Spleen (tissue), 11 donors: Measurements from ENCODE around the gene SETDB2. TPM values are rescaled to one million over a fixed set of nuclear protein-coding genes. Genes with fewer than 3 reads are reported as not detected.

ENCODE experiments used
- DNase-seq: peaks from one replicate; pipeline ENCODE4 v3.0.0-alpha.2; 2020
- H3K27ac ChIP-seq, 8 donors: fragments of 200-600 bp; sonication (generic) in 7 of 8; 1 replicate in 4 of 8; 2 replicates in 4 of 8; pipeline versions ENCODE4 v1.5.0 to v1.8.0; 2016 to 2021; ENCODE audit warnings: inconsistent platforms in 4 of 8, mild to moderate bottlenecking in 4 of 8, moderate library complexity in 1 of 8
- H3K27me3 ChIP-seq, 7 donors: fragments of 200-600 bp; sonication (generic) in 6 of 7; replicated peaks in 1 of 7; 1 replicate in 4 of 7; 2 replicates in 3 of 7; pipeline versions ENCODE4 v1.5.0 to v1.8.0; 2016 to 2021; ENCODE audit warnings: inconsistent platforms in 3 of 7, mild to moderate bottlenecking in 1 of 7
- H3K36me3 ChIP-seq, 6 donors: fragments of 200-600 bp; sonication (generic) in 5 of 6; 1 replicate in 4 of 6; 2 replicates in 2 of 6; pipeline versions ENCODE4 v1.5.0 to v1.8.0; 2016 to 2021; ENCODE audit warnings: inconsistent platforms in 2 of 6
- H3K4me1 ChIP-seq, 6 donors: fragments of 200-600 bp; sonication (generic) in 5 of 6; 1 replicate in 3 of 6; 2 replicates in 3 of 6; pipeline versions ENCODE4 v1.5.0 to v1.8.0; 2016 to 2021; ENCODE audit warnings: inconsistent platforms in 3 of 6
- H3K4me3 ChIP-seq, 8 donors: fragments of 200-600 bp; sonication (generic) in 7 of 8; 1 replicate in 4 of 8; 2 replicates in 4 of 8; pipeline versions ENCODE4 v1.5.0 to v1.8.0; 2016 to 2021; ENCODE audit warnings: inconsistent platforms in 4 of 8, mild to moderate bottlenecking in 4 of 8, moderate library complexity in 2 of 8
- H3K9me3 ChIP-seq, 8 donors: fragments of 200-600 bp; sonication (generic) in 7 of 8; 1 replicate in 4 of 8; 2 replicates in 4 of 8; pipeline versions ENCODE4 v1.5.0 to v1.8.0; 2016 to 2021; ENCODE audit warnings: inconsistent platforms in 4 of 8
- CTCF ChIP-seq, 11 experiments: fragments of 200-600 bp in 7 of 11; fragments of 450-650 bp in 4 of 11; sonication (generic) in 4 of 11; IDR thresholded peaks in 8 of 11; conservative IDR thresholded peaks in 3 of 11; 1 replicate in 7 of 11; 2 replicates in 4 of 11; pipeline versions ENCODE4 v1.4.0 to v1.8.0; 2016 to 2021; ENCODE audit warnings: antibody characterized with exemption in 11 of 11, inconsistent platforms in 4 of 11, mild to moderate bottlenecking in 1 of 11
- POLR2A ChIP-seq, 3 donors: fragments of 450-650 bp; IDR thresholded peaks; one replicate each; pipeline ENCODE4 v1.5.1; 2017; ENCODE audit warnings: antibody characterized with exemption in 3 of 3, mild to moderate bottlenecking in 1 of 3
- POLR2AphosphoS5 ChIP-seq, 3 donors: sonication (generic); formaldehyde crosslinking; IDR thresholded peaks; one replicate each; pipeline ENCODE4 v1.5.1; 2017; ENCODE audit warnings: antibody characterized with exemption in 3 of 3
- WGBS, 5 donors: extraction: QIAGEN DNeasy Blood & Tissue Kit in 3 of 5; methylation state at CpG; one replicate each; pipeline versions ENCODE4 v1.1.5 to v1.1.7; 2013 to 2018; 5-methylcytosine and 5-hydroxymethylcytosine counted together
- intact Hi-C: fragments of 100-400 bp; cut with DNase I; formaldehyde crosslinking; loops from one replicate; pipeline ENCODE4 v1.15.0; 2023; ENCODE audit warnings: low total_unique reads
- polyA plus RNA-seq, 3 donors: library from polyadenylated mRNA; stranded (reverse); fragments of 200-250 nt; gene quantifications; one replicate each; pipeline ENCODE4 v1.2.1, GENCODE V29; 2013
- total RNA-seq, 7 donors: library from RNA; depleted of rRNA in 3 of 7; stranded (reverse); fragments of >200 nt in 3 of 7; fragmentation: NEBNext Ultra II Directional in 4 of 7; extraction: Animal tissue kit (Norgen Biotek cat#: 25700) in 4 of 7; gene quantifications; one replicate each; pipeline versions ENCODE4 v1.1.0 to v1.2.1, GENCODE V29; 2016 to 2021
- donor health status: healthy with polysubstance abuse.
- donor health status: DM: no; HTN: no; CAD: no; lungs with moderate emphysema.
- donor health status: DM: no; HTN: no; CAD: no.
- donor health status: Bipolar disorder and iron deficiency.
- donor health status: healthy.
- donor health status: DM: no; HTN: no; CAD: no.
- donor health status: DM: yes; HTN: yes; CAD: no.

Gene SETDB2
- total and polyA plus RNA-seq, 10 donors: 5.4 to 26.7 (median 20.0) TPM

- no peak for DNase-seq
- Histone ChIP-seq H3K4me3 (peak overlapping the region in 1 of 8 donors; percentile 85), H3K27me3 (no peaks in the 10 kb centered on the region), H3K36me3 (peaks cover 0 to 38% (median 2%) of the 10 kb centered on the region in 6 donors), H3K9me3 (no peaks in the 10 kb centered on the region), H3K27ac (peak overlapping the region; percentile 21 to 99 (median 96)), H3K4me1 (peaks cover 3 to 65% (median 36%) of the 10 kb centered on the region in 6 donors)
- no peak for TF ChIP-seq POLR2AphosphoS5 (IDR thresholded peaks at IDR 0.05)
- TF ChIP-seq CTCF (IDR thresholded peaks at IDR 0.05 in 8 of 11, conservative IDR thresholded peaks at IDR 0.05 in 3 of 11): no peak
- TF ChIP-seq POLR2A (IDR thresholded peaks at IDR 0.05): no peak
- WGBS, 5 donors: 89 to 94% (median 90%) methylated on average over 5 of the region's 5 CpGs
- intact Hi-C loops: no loop called here
Measured at GRCh38 chr13:49497272-49497671, 53.2 kb downstream of the SETDB2 start.

- peaks cover 3 to 74% (median 42%) of the 10 kb centered on the region in 6 donors for H3K4me1 ChIP-seq
- intact Hi-C loops: no loop called here
- H3K27ac ChIP-seq: peak overlapping the region in 6 of 8 donors; percentile 22 to 99 (median 92)
- H3K36me3 ChIP-seq: peaks cover 0 to 48% (median 2%) of the 10 kb centered on the region in 6 donors
- no peaks in the 10 kb centered on the region for H3K9me3 ChIP-seq
- TF ChIP-seq POLR2A (IDR thresholded peaks at IDR 0.05) (no peak), POLR2AphosphoS5 (IDR thresholded peaks at IDR 0.05) (no peak), CTCF (IDR thresholded peaks at IDR 0.05 in 8 of 11, conservative IDR thresholded peaks at IDR 0.05 in 3 of 11) (no peak)
- DNase-seq: no peak
- H3K4me3 ChIP-seq: no peak overlapping the region
- 73 to 86% (median 75%) methylated on average over 4 of the region's 4 CpGs for WGBS, 5 donors
- H3K27me3 ChIP-seq: no peaks in the 10 kb centered on the region
Measured at GRCh38 chr13:49498206-49498605, 54.1 kb downstream of the SETDB2 start.

- peaks cover 0 to 60% (median 6%) of the 10 kb centered on the region in 6 donors for H3K36me3 ChIP-seq
- WGBS, 5 donors: 64 to 81% (median 76%) methylated on average over 6 of the region's 6 CpGs
- peaks cover 3 to 73% (median 41%) of the 10 kb centered on the region in 6 donors for H3K4me1 ChIP-seq
- TF ChIP-seq CTCF (IDR thresholded peaks at IDR 0.05 in 8 of 11, conservative IDR thresholded peaks at IDR 0.05 in 3 of 11): no peak
- no peak for TF ChIP-seq POLR2AphosphoS5 (IDR thresholded peaks at IDR 0.05)
- TF ChIP-seq POLR2A (IDR thresholded peaks at IDR 0.05): no peak
- no peak overlapping the region for H3K4me3 ChIP-seq
- no peaks in the 10 kb centered on the region for H3K9me3 ChIP-seq
- H3K27ac ChIP-seq: peak overlapping the region in 5 of 8 donors; percentile 1 to 98 (median 22)
- intact Hi-C loops: no loop called here
- no peaks in the 10 kb centered on the region for H3K27me3 ChIP-seq
- DNase-seq: no peak
Measured at GRCh38 chr13:49499889-49500660, 56.0 kb downstream of the SETDB2 start.

GRCh38 chr13:49502954-49503353, 58.9 kb downstream of the SETDB2 start:
- no peaks in the 10 kb centered on the region for H3K27me3 ChIP-seq
- no peaks in the 10 kb centered on the region for H3K9me3 ChIP-seq
- DNase-seq: no peak
- peaks cover under 1 to 53% (median 28%) of the 10 kb centered on the region in 6 donors for H3K4me1 ChIP-seq
- H3K27ac ChIP-seq: peak overlapping the region in 4 of 8 donors; percentile 30 to 53 (median 35)
- H3K4me3 ChIP-seq: no peak overlapping the region
- intact Hi-C loops: no loop called here
- H3K36me3 ChIP-seq: peaks cover 0 to 72% (median 6%) of the 10 kb centered on the region in 6 donors
- WGBS, 5 donors: 37 to 58% (median 49%) methylated on average over 9 of the region's 9 CpGs
- no peak for TF ChIP-seq CTCF (IDR thresholded peaks at IDR 0.05 in 8 of 11, conservative IDR thresholded peaks at IDR 0.05 in 3 of 11)
